Peyer's patch (tissue), 4 donors: Measurements from ENCODE around the gene TXNL1.

Experiments
- POLR2A ChIP-seq, 2 donors: fragments of 450-650 bp; IDR thresholded peaks; one replicate each; pipeline ENCODE4 v1.5.1; 2017; ENCODE audit warnings: antibody characterized with exemption in 2 of 2, mild to moderate bottlenecking in 2 of 2, moderate library complexity in 2 of 2
- TF ChIP-seq, protein P1 (sequence below), 6 experiments: fragments of 450-650 bp in 4 of 6; fragments of 200-600 bp in 2 of 6; sonication (generic) in 1 of 6; IDR thresholded peaks; one replicate each; pipeline ENCODE4 v1.5.1; 2017 to 2019; ENCODE audit warnings: antibody characterized with exemption in 6 of 6, mild to moderate bottlenecking in 3 of 6, moderate library complexity in 1 of 6

DNA sequence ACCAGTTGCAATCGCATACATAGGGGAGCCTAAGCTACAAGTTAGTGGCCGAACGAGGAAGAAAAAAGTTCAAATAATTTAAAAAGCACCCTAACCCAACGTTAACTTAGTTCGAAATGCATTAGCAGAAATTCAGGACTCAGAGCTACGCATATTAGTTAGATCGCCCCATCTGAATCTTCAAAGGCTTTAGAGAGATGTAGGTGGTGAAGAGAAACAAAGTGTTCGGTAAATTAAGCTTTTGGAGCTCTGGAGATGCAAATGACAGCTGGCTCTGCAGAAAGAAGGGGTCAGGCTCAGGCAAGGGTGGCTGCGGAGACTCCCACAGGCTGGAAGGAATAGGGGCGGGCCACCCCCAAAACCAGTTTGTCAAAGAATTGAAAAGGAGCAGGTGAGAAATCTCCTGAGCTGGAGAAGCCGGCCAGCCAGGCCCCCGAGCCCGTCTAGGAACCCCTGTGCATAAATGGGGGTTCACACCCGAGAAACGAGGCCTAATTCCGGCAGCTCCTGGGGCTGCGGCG, 621 bp downstream of the TXNL1 start:
- TF ChIP-seq, protein P1, sequence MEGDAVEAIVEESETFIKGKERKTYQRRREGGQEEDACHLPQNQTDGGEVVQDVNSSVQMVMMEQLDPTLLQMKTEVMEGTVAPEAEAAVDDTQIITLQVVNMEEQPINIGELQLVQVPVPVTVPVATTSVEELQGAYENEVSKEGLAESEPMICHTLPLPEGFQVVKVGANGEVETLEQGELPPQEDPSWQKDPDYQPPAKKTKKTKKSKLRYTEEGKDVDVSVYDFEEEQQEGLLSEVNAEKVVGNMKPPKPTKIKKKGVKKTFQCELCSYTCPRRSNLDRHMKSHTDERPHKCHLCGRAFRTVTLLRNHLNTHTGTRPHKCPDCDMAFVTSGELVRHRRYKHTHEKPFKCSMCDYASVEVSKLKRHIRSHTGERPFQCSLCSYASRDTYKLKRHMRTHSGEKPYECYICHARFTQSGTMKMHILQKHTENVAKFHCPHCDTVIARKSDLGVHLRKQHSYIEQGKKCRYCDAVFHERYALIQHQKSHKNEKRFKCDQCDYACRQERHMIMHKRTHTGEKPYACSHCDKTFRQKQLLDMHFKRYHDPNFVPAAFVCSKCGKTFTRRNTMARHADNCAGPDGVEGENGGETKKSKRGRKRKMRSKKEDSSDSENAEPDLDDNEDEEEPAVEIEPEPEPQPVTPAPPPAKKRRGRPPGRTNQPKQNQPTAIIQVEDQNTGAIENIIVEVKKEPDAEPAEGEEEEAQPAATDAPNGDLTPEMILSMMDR (IDR thresholded peaks at IDR 0.05), result no peak
- TF ChIP-seq POLR2A (IDR thresholded peaks at IDR 0.05), result no peak
